A549 (cell line): Measurements from ENCODE around the gene KCNJ14.

ENCODE experiments used
- RFX5 ChIP-seq: fragments of 450-650 bp; IDR thresholded peaks from 2 replicates; pipeline ENCODE4 v1.7.1; 2014; ENCODE audit warnings: antibody characterized with exemption, mild to moderate bottlenecking, moderate library complexity
- TF ChIP-seq, protein P1 (sequence below): fragments of >200 bp; sonication (Bioruptor Twin); formaldehyde crosslinking; IDR thresholded peaks from 3 replicates; pipeline ENCODE4 v1.5.1; 2016
- TF ChIP-seq, protein P2 (sequence below): fragments of 200-600 bp; sonication (generic); IDR thresholded peaks from 2 replicates; pipeline ENCODE4 v1.6.1; 2016; ENCODE audit warnings: antibody characterized with exemption, mild to moderate bottlenecking, moderate library complexity

DNA sequence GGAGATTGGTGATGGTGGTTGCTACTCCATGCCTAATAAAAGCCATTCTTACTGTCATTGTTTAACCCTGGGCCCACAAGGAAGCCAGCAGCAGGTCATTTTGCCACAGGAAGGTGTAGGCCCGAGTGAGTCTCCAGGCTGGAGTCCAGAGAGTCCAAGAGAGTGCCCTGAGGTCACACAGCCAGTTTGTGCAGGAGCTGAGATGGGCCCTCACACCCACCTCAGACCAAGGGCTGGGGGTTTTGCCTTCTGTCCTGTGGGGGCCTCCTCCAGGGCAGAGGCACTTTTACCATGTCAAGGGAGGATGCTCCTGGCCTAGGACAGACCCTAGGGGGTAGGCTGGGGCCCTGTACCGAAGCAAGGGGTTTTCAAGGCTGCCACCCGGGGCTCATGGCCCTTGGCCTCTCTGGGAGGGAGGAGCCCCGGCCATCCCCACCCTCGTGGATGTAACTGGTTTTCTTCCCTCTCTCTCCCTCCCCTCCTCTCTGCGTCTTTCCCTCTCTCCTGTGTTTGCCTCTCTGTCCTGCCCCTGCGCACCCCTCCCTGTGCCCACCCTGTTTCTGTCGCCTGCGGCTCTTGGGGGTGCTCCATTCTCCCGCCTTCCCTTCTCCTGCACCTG lies 21.8 kb downstream of the KCNJ14 start:
- TF ChIP-seq, protein P1, sequence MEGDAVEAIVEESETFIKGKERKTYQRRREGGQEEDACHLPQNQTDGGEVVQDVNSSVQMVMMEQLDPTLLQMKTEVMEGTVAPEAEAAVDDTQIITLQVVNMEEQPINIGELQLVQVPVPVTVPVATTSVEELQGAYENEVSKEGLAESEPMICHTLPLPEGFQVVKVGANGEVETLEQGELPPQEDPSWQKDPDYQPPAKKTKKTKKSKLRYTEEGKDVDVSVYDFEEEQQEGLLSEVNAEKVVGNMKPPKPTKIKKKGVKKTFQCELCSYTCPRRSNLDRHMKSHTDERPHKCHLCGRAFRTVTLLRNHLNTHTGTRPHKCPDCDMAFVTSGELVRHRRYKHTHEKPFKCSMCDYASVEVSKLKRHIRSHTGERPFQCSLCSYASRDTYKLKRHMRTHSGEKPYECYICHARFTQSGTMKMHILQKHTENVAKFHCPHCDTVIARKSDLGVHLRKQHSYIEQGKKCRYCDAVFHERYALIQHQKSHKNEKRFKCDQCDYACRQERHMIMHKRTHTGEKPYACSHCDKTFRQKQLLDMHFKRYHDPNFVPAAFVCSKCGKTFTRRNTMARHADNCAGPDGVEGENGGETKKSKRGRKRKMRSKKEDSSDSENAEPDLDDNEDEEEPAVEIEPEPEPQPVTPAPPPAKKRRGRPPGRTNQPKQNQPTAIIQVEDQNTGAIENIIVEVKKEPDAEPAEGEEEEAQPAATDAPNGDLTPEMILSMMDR: no peak
- TF ChIP-seq, protein P2, sequence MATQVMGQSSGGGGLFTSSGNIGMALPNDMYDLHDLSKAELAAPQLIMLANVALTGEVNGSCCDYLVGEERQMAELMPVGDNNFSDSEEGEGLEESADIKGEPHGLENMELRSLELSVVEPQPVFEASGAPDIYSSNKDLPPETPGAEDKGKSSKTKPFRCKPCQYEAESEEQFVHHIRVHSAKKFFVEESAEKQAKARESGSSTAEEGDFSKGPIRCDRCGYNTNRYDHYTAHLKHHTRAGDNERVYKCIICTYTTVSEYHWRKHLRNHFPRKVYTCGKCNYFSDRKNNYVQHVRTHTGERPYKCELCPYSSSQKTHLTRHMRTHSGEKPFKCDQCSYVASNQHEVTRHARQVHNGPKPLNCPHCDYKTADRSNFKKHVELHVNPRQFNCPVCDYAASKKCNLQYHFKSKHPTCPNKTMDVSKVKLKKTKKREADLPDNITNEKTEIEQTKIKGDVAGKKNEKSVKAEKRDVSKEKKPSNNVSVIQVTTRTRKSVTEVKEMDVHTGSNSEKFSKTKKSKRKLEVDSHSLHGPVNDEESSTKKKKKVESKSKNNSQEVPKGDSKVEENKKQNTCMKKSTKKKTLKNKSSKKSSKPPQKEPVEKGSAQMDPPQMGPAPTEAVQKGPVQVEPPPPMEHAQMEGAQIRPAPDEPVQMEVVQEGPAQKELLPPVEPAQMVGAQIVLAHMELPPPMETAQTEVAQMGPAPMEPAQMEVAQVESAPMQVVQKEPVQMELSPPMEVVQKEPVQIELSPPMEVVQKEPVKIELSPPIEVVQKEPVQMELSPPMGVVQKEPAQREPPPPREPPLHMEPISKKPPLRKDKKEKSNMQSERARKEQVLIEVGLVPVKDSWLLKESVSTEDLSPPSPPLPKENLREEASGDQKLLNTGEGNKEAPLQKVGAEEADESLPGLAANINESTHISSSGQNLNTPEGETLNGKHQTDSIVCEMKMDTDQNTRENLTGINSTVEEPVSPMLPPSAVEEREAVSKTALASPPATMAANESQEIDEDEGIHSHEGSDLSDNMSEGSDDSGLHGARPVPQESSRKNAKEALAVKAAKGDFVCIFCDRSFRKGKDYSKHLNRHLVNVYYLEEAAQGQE: no peak
- no peak for TF ChIP-seq RFX5
